Epithelial cell of esophagus (primary cell): ENCODE data around the gene RIC8B.

Experiments
- DNase-seq: peaks from one replicate; pipeline ENCODE4 v3.0.0; 2010; ENCODE audit warnings: low read depth
- H3K4me3 ChIP-seq: 2 replicates; pipeline ENCODE4 v1.5.1; 2011; ENCODE audit warnings: mild to moderate bottlenecking, low read length, control low read depth
- CTCF ChIP-seq: IDR thresholded peaks from 2 replicates; pipeline ENCODE4 v1.5.1; 2011; ENCODE audit warnings: low read depth, mild to moderate bottlenecking, low read length, control low read depth, inconsistent platforms; ENCODE audit not compliant: insufficient read depth; ENCODE audit errors: missing control alignments

The RIC8B gene

GRCh38 chr12:106758349-106759110, 16.0 kb upstream of the RIC8B start:
- DNase-seq: no peak
- H3K4me3 ChIP-seq: no peak overlapping the region
- TF ChIP-seq CTCF: no peak

GRCh38 chr12:106759526-106760183, 14.8 kb upstream of the RIC8B start:
- H3K4me3 ChIP-seq: no peak overlapping the region
- TF ChIP-seq CTCF: no peak
- no peak for DNase-seq

- no peak for DNase-seq
- H3K4me3 ChIP-seq: no peak overlapping the region
- no peak for TF ChIP-seq CTCF
These were observed 14.3 kb upstream of the RIC8B start for GRCh38 chr12:106760184-106760531.

GRCh38 chr12:106764220-106764619, 10.3 kb upstream of the RIC8B start:
- H3K4me3 ChIP-seq: no peak overlapping the region
- TF ChIP-seq CTCF: no peak
- no peak for DNase-seq

GRCh38 chr12:106764738-106765137, 9.7 kb upstream of the RIC8B start:
- TF ChIP-seq CTCF: no peak
- DNase-seq: peak; percentile 29
- H3K4me3 ChIP-seq: no peak overlapping the region

- no peak for DNase-seq
These were observed 8.1 kb upstream of the RIC8B start for GRCh38 chr12:106766393-106766826.

More at GRCh38 chr12:106766393-106766826, 8.1 kb upstream of the RIC8B start:
- no peak for TF ChIP-seq CTCF
- H3K4me3 ChIP-seq: no peak overlapping the region
